GM12878 (cell line): ENCODE data around the gene STAG1.
"Not testable (repeated sequence)": the region's sequence is repeated elsewhere in the genome, so short reads cannot be mapped to it uniquely, and the experiment has no call there.

Source experiments
- BCL11A ChIP-seq: IDR thresholded peaks from 2 replicates; pipeline ENCODE4 v1.6.1; 2011; ENCODE audit warnings: low read depth, low read length
- BHLHE40 ChIP-seq, 2 experiments: fragments of 450-650 bp in 1 of 2; IDR thresholded peaks; 2 replicates each; pipeline ENCODE4 v1.6.1; 2011 to 2017; ENCODE audit warnings: low read depth in 2 of 2, borderline replicate concordance in 1 of 2, improper control_type of control experiment in 1 of 2, low read length in 1 of 2, mild to moderate bottlenecking in 1 of 2
- GABPA ChIP-seq: IDR thresholded peaks from 2 replicates; pipeline ENCODE4 v1.6.1; 2014; ENCODE audit warnings: antibody characterized with exemption, low read depth, mild to moderate bottlenecking, inconsistent platforms
- POLR2A ChIP-seq: IDR thresholded peaks from 2 replicates; pipeline ENCODE4 v1.6.1; 2011; ENCODE audit warnings: low read depth, mild to moderate bottlenecking, low read length
- POLR2AphosphoS5 ChIP-seq: IDR thresholded peaks from 2 replicates; pipeline ENCODE4 v1.6.1; 2011; ENCODE audit warnings: mild to moderate bottlenecking, low read length, inconsistent platforms
- RAD21 ChIP-seq: IDR thresholded peaks from 2 replicates; pipeline ENCODE4 v1.6.1; 2011; ENCODE audit warnings: mild to moderate bottlenecking, low read depth, low read length, moderate library complexity; ENCODE audit not compliant: insufficient read depth
- RCOR1 ChIP-seq: conservative IDR thresholded peaks from 2 replicates; pipeline ENCODE4 v1.6.1; 2012; ENCODE audit warnings: low read depth, low read length, improper control_type of control experiment
- TF ChIP-seq, protein P1 (sequence below), 3 experiments: IDR thresholded peaks in 2 of 3; conservative IDR thresholded peaks in 1 of 3; 2 replicates each; pipeline ENCODE4 v1.5.1; 2011; ENCODE audit warnings: low read depth in 3 of 3, low read length in 3 of 3, mild to moderate bottlenecking in 3 of 3, control low read depth in 2 of 3, moderate library complexity in 2 of 3, inconsistent platforms in 1 of 3, mixed read lengths in 1 of 3; ENCODE audit not compliant: control insufficient read depth in 2 of 3, insufficient read depth in 1 of 3; ENCODE audit errors: extremely low read depth in 1 of 3
- TF ChIP-seq, protein P2 (sequence below): fragments of 450-650 bp; IDR thresholded peaks from 2 replicates; pipeline ENCODE4 v1.6.1; 2017; ENCODE audit warnings: mild to moderate bottlenecking, low read depth, inconsistent platforms; ENCODE audit not compliant: poor library complexity, severe bottlenecking
- TF ChIP-seq, protein P3 (sequence below): IDR thresholded peaks from 2 replicates; pipeline ENCODE4 v1.6.1; 2011; ENCODE audit warnings: low read depth, mild to moderate bottlenecking, low read length, moderate library complexity, borderline replicate concordance; ENCODE audit errors: extremely low read depth
- TF ChIP-seq, protein P4 (sequence below): fragments of 450-650 bp; IDR thresholded peaks from 2 replicates; pipeline ENCODE4 v1.6.1; 2017; ENCODE audit warnings: mild to moderate bottlenecking
- TF ChIP-seq, protein P5 (sequence below): IDR thresholded peaks from 2 replicates; pipeline ENCODE4 v1.6.1; 2012; ENCODE audit warnings: low read depth, low read length, improper control_type of control experiment
- TF ChIP-seq, protein P6 (sequence below): fragments of 450-650 bp; formaldehyde crosslinking; IDR thresholded peaks from 2 replicates; pipeline ENCODE4 v1.4.0; 2022; ENCODE audit warnings: mild to moderate bottlenecking, moderate library complexity

DNA sequence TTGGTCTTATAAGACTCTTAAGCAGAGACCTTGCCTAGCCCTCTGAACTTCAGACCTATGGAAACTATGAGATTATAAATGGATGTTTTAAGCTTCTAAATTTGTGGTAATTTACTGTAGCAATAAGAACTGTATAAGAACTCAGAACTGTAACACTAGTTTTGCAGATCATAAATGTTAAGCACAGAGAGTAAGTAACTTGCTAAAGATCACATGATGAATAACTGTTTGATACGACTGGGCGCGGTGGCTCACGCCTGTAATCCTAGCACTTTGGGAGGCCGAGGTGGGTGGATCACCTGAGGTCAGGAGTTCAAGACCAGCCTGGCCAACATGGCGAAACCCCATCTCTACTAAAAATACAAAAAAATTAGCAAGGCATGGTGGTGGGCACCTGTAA is 85.9 kb downstream of the STAG1 start:
- TF ChIP-seq, protein P1, sequence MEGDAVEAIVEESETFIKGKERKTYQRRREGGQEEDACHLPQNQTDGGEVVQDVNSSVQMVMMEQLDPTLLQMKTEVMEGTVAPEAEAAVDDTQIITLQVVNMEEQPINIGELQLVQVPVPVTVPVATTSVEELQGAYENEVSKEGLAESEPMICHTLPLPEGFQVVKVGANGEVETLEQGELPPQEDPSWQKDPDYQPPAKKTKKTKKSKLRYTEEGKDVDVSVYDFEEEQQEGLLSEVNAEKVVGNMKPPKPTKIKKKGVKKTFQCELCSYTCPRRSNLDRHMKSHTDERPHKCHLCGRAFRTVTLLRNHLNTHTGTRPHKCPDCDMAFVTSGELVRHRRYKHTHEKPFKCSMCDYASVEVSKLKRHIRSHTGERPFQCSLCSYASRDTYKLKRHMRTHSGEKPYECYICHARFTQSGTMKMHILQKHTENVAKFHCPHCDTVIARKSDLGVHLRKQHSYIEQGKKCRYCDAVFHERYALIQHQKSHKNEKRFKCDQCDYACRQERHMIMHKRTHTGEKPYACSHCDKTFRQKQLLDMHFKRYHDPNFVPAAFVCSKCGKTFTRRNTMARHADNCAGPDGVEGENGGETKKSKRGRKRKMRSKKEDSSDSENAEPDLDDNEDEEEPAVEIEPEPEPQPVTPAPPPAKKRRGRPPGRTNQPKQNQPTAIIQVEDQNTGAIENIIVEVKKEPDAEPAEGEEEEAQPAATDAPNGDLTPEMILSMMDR (IDR thresholded peaks at IDR 0.05 in 2 of 3, conservative IDR thresholded peaks at IDR 0.05 in 1 of 3; ENCODE audit: control insufficient read depth in 2 of 3, extremely low read depth in 1 of 3, insufficient read depth in 1 of 3, low read depth in 3 of 3, low read length in 3 of 3), result not testable (repeated sequence)
- TF ChIP-seq BCL11A; RAD21; POLR2AphosphoS5; GABPA; BHLHE40 (IDR thresholded peaks at IDR 0.05; ENCODE audit: borderline replicate concordance in 1 of 2, low read depth in 2 of 2, low read length in 1 of 2); RCOR1; POLR2A: not testable (repeated sequence)
- TF ChIP-seq, protein P2, sequence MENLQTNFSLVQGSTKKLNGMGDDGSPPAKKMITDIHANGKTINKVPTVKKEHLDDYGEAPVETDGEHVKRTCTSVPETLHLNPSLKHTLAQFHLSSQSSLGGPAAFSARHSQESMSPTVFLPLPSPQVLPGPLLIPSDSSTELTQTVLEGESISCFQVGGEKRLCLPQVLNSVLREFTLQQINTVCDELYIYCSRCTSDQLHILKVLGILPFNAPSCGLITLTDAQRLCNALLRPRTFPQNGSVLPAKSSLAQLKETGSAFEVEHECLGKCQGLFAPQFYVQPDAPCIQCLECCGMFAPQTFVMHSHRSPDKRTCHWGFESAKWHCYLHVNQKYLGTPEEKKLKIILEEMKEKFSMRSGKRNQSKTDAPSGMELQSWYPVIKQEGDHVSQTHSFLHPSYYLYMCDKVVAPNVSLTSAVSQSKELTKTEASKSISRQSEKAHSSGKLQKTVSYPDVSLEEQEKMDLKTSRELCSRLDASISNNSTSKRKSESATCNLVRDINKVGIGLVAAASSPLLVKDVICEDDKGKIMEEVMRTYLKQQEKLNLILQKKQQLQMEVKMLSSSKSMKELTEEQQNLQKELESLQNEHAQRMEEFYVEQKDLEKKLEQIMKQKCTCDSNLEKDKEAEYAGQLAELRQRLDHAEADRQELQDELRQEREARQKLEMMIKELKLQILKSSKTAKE, result not testable (repeated sequence)
- TF ChIP-seq, protein P3, sequence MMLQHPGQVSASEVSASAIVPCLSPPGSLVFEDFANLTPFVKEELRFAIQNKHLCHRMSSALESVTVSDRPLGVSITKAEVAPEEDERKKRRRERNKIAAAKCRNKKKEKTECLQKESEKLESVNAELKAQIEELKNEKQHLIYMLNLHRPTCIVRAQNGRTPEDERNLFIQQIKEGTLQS, result not testable (repeated sequence)
- TF ChIP-seq, protein P4, sequence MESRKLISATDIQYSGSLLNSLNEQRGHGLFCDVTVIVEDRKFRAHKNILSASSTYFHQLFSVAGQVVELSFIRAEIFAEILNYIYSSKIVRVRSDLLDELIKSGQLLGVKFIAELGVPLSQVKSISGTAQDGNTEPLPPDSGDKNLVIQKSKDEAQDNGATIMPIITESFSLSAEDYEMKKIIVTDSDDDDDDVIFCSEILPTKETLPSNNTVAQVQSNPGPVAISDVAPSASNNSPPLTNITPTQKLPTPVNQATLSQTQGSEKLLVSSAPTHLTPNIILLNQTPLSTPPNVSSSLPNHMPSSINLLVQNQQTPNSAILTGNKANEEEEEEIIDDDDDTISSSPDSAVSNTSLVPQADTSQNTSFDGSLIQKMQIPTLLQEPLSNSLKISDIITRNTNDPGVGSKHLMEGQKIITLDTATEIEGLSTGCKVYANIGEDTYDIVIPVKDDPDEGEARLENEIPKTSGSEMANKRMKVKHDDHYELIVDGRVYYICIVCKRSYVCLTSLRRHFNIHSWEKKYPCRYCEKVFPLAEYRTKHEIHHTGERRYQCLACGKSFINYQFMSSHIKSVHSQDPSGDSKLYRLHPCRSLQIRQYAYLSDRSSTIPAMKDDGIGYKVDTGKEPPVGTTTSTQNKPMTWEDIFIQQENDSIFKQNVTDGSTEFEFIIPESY, result not testable (repeated sequence)
- TF ChIP-seq, protein P5, sequence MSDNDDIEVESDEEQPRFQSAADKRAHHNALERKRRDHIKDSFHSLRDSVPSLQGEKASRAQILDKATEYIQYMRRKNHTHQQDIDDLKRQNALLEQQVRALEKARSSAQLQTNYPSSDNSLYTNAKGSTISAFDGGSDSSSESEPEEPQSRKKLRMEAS, result not testable (repeated sequence)
- TF ChIP-seq, protein P6, sequence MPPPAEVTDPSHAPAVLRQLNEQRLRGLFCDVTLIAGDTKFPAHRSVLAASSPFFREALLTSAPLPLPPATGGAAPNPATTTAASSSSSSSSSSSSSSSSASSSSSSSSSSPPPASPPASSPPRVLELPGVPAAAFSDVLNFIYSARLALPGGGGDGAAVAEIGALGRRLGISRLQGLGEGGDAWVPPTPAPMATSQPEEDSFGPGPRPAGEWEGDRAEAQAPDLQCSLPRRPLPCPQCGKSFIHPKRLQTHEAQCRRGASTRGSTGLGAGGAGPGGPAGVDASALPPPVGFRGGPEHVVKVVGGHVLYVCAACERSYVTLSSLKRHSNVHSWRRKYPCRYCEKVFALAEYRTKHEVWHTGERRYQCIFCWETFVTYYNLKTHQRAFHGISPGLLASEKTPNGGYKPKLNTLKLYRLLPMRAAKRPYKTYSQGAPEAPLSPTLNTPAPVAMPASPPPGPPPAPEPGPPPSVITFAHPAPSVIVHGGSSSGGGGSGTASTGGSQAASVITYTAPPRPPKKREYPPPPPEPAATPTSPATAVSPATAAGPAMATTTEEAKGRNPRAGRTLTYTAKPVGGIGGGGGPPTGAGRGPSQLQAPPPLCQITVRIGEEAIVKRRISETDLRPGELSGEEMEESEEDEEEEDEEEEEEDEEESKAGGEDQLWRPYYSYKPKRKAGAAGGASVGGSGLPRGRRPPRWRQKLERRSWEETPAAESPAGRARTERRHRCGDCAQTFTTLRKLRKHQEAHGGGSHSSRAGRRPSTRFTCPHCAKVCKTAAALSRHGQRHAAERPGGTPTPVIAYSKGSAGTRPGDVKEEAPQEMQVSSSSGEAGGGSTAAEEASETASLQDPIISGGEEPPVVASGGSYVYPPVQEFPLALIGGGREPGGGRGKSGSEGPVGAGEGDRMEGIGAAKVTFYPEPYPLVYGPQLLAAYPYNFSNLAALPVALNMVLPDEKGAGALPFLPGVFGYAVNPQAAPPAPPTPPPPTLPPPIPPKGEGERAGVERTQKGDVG, result not testable (repeated sequence)
